ENCODE data around the gene HMGXB3.

The HMGXB3 gene

GRCh38 chr5:150092159-150092787 lies 91.7 kb downstream of the HMGXB3 start:
- DNase-seq = no peak

DNA sequence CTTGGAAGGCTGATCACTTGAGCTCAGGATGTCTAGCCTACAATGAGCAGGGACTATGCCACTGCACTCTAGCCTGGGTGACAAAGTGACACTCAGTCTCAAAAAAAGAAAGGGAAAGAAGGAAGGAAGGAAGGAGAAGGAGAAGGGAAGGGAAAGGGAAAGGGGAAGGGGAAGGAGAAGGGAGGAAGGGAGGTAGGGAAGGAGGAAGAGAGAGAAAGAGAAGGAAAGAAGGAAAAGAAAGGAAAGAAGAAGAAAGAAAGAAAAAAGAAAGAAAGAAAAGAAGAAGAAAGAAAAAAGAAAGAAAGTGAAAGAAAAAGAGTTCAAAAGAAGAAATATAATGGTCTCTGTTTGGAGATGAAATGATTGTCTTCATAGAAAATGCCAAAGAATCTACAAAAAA lies 96.6 kb downstream of the HMGXB3 start:
- DNase-seq = no peak

DNA sequence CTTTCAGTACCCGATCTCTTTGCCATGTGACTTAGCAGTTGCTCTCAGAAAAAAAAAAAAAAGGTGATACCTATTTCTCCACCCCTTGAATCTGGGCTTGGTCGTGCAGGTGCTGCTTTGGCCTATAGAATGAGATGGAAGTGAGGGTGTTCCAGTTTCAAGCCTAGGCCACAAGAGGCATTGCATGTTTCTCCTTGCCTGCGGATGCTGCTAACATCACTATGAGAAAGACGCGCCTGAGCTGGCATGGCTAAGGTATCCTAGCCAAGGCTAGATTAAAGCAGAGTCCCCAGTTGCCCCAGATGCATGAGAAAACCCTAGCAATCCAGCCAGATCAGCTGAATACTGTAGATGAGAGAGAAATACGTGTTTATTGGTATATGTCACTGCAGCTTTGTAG lies 100.5 kb downstream of the HMGXB3 start:
- DNase-seq = peak; percentile 27
